Natural killer cell treated with Interleukin-12 subunit alpha and Interleukin-12 subunit beta and Interleukin-15 and Interleukin-18, amount 100 ng/mL, for 72 hours (primary cell): ENCODE measurements around the gene VTI1A. TPM values are rescaled to one million over a fixed set of nuclear protein-coding genes. Genes with fewer than 3 reads are reported as not detected.

Source experiments
- ATAC-seq, 2 donors: fragments of 150-1000 bp; cut with Tn5 transposase in 1 of 2; sonication (Bioruptor Pico), chemical (Tn5 transposase) in 1 of 2; 2 replicates each; pipeline ENCODE4 v1.10.0; 2021
- DNase-seq: peaks from one replicate; pipeline ENCODE4 v3.0.0; 2022; ENCODE audit warnings: low spot score
- H3K27ac Mint-ChIP-seq, 2 donors: 1 replicate in 1 of 2; 2 replicates in 1 of 2; pipeline ENCODE4 v1.8.0; 2022; ENCODE audit warnings: mixed read lengths in 2 of 2, mild to moderate bottlenecking in 1 of 2, moderate library complexity in 1 of 2
- H3K27me3 Mint-ChIP-seq, 2 donors: 1 replicate in 1 of 2; 2 replicates in 1 of 2; pipeline ENCODE4 v1.8.0; 2022; ENCODE audit warnings: mixed read lengths in 2 of 2
- H3K36me3 Mint-ChIP-seq: one replicate; pipeline ENCODE4 v1.8.0; 2022; ENCODE audit warnings: mixed read lengths
- H3K4me1 Mint-ChIP-seq, 2 donors: 1 replicate in 1 of 2; 2 replicates in 1 of 2; pipeline ENCODE4 v1.8.0; 2022; ENCODE audit warnings: low read depth in 2 of 2, mixed read lengths in 2 of 2, mild to moderate bottlenecking in 1 of 2
- H3K4me3 Mint-ChIP-seq: one replicate; pipeline ENCODE4 v1.8.0; 2022; ENCODE audit warnings: mixed read lengths
- H3K9me3 Mint-ChIP-seq: 2 replicates; pipeline ENCODE4 v1.8.0; 2022; ENCODE audit warnings: mixed read lengths
- total RNA-seq, 2 donors: library from RNA; stranded (reverse); gene quantifications; one replicate each; pipeline ENCODE4 v1.2.3, GENCODE V29; 2022

The VTI1A gene
- total RNA-seq, 2 donors from 2014 or later, result 51.9 to 90.5 TPM

- no peaks in the 10 kb centered on the region for H3K4me1 Mint-ChIP-seq
- DNase-seq (no peak), ATAC-seq (no peak)
- H3K27ac Mint-ChIP-seq, result no peak overlapping the region
- no peaks in the 10 kb centered on the region for H3K36me3 Mint-ChIP-seq
- H3K27me3 Mint-ChIP-seq, result no peaks in the 10 kb centered on the region
- H3K9me3 Mint-ChIP-seq, result no peaks in the 10 kb centered on the region
- H3K4me3 Mint-ChIP-seq, result no peak overlapping the region
Measured at GRCh38 chr10:112766636-112767035, 319.6 kb downstream of the VTI1A start.

- Mint-ChIP-seq H3K4me1 (no peaks in the 10 kb centered on the region), H3K27ac (no peak overlapping the region), H3K4me3 (no peak overlapping the region), H3K9me3 (no peaks in the 10 kb centered on the region), H3K36me3 (no peaks in the 10 kb centered on the region), H3K27me3 (no peaks in the 10 kb centered on the region)
- DNase-seq, result no peak
- no peak for ATAC-seq
Measured at GRCh38 chr10:112767156-112767555, 320.1 kb downstream of the VTI1A start.

GRCh38 chr10:112768121-112768520 lies 321.1 kb downstream of the VTI1A start:
- Mint-ChIP-seq H3K27me3 (no peaks in the 10 kb centered on the region), H3K4me3 (no peak overlapping the region), H3K27ac (no peak overlapping the region), H3K4me1 (no peaks in the 10 kb centered on the region), H3K36me3 (no peaks in the 10 kb centered on the region), H3K9me3 (no peaks in the 10 kb centered on the region)
- ATAC-seq, result no peak
- DNase-seq, result no peak

GRCh38 chr10:112769081-112769480 lies 322.1 kb downstream of the VTI1A start:
- Mint-ChIP-seq H3K9me3 (no peaks in the 10 kb centered on the region), H3K4me3 (no peak overlapping the region), H3K27me3 (no peaks in the 10 kb centered on the region), H3K4me1 (peaks cover 0 to 5% of the 10 kb centered on the region in 2 donors), H3K27ac (no peak overlapping the region), H3K36me3 (no peaks in the 10 kb centered on the region)
- ATAC-seq, result no peak
- no peak for DNase-seq

GRCh38 chr10:112769611-112770370 lies 322.8 kb downstream of the VTI1A start:
- H3K27ac Mint-ChIP-seq, result no peak overlapping the region
- H3K36me3 Mint-ChIP-seq, result no peaks in the 10 kb centered on the region
- DNase-seq (no peak), ATAC-seq (no peak)
- no peaks in the 10 kb centered on the region for H3K9me3 Mint-ChIP-seq
- no peaks in the 10 kb centered on the region for H3K27me3 Mint-ChIP-seq
- H3K4me1 Mint-ChIP-seq, result peaks cover 0 to 5% of the 10 kb centered on the region in 2 donors
- H3K4me3 Mint-ChIP-seq, result no peak overlapping the region

- H3K4me3 Mint-ChIP-seq, result no peak overlapping the region
- H3K27ac Mint-ChIP-seq, result no peak overlapping the region
- no peak for DNase-seq
- H3K27me3 Mint-ChIP-seq, result no peaks in the 10 kb centered on the region
- no peaks in the 10 kb centered on the region for H3K9me3 Mint-ChIP-seq
- ATAC-seq, result no peak
- H3K36me3 Mint-ChIP-seq, result no peaks in the 10 kb centered on the region
- peaks cover 0 to 5% of the 10 kb centered on the region in 2 donors for H3K4me1 Mint-ChIP-seq
Measured at GRCh38 chr10:112771733-112772132, 324.7 kb downstream of the VTI1A start.

- Mint-ChIP-seq H3K27ac (no peak overlapping the region), H3K4me3 (no peak overlapping the region), H3K27me3 (no peaks in the 10 kb centered on the region), H3K36me3 (no peaks in the 10 kb centered on the region), H3K9me3 (no peaks in the 10 kb centered on the region), H3K4me1 (peaks cover 0 to 8% of the 10 kb centered on the region in 2 donors)
- no peak for ATAC-seq
- DNase-seq, result no peak
Measured at GRCh38 chr10:112773783-112774182, 326.8 kb downstream of the VTI1A start.

- Mint-ChIP-seq H3K4me3 (no peak overlapping the region), H3K27me3 (no peaks in the 10 kb centered on the region), H3K9me3 (no peaks in the 10 kb centered on the region), H3K36me3 (no peaks in the 10 kb centered on the region), H3K4me1 (peaks cover 0 to 9% of the 10 kb centered on the region in 2 donors), H3K27ac (no peak overlapping the region)
- ATAC-seq (no peak), DNase-seq (no peak)
Measured at GRCh38 chr10:112774210-112774609, 327.2 kb downstream of the VTI1A start.

GRCh38 chr10:112774798-112775197 lies 327.8 kb downstream of the VTI1A start:
- ATAC-seq (no peak), DNase-seq (no peak)
- H3K4me3 Mint-ChIP-seq, result no peak overlapping the region
- H3K9me3 Mint-ChIP-seq, result no peaks in the 10 kb centered on the region
- peaks cover 0 to 11% of the 10 kb centered on the region in 2 donors for H3K4me1 Mint-ChIP-seq
- no peak overlapping the region for H3K27ac Mint-ChIP-seq
- no peaks in the 10 kb centered on the region for H3K36me3 Mint-ChIP-seq
- no peaks in the 10 kb centered on the region for H3K27me3 Mint-ChIP-seq

GRCh38 chr10:112775381-112775780 lies 328.4 kb downstream of the VTI1A start:
- ATAC-seq (no peak), DNase-seq (no peak)
- H3K27me3 Mint-ChIP-seq, result no peaks in the 10 kb centered on the region
- H3K4me1 Mint-ChIP-seq, result peaks cover 0 to 11% of the 10 kb centered on the region in 2 donors
- H3K9me3 Mint-ChIP-seq, result no peaks in the 10 kb centered on the region
- no peaks in the 10 kb centered on the region for H3K36me3 Mint-ChIP-seq
- no peak overlapping the region for H3K4me3 Mint-ChIP-seq
- H3K27ac Mint-ChIP-seq, result no peak overlapping the region

GRCh38 chr10:112775892-112776674 lies 329.1 kb downstream of the VTI1A start:
- H3K36me3 Mint-ChIP-seq, result no peaks in the 10 kb centered on the region
- no peak overlapping the region for H3K27ac Mint-ChIP-seq
- H3K9me3 Mint-ChIP-seq, result no peaks in the 10 kb centered on the region

GRCh38 chr10:112778579-112778978 lies 331.6 kb downstream of the VTI1A start:
- no peak for DNase-seq
- H3K27ac Mint-ChIP-seq, result no peak overlapping the region

More at GRCh38 chr10:112775892-112776674, 329.1 kb downstream of the VTI1A start:
- H3K27me3 Mint-ChIP-seq, result no peaks in the 10 kb centered on the region
- H3K4me3 Mint-ChIP-seq, result no peak overlapping the region
- no peak for ATAC-seq
- H3K4me1 Mint-ChIP-seq, result peaks cover 0 to 11% of the 10 kb centered on the region in 2 donors
- DNase-seq, result no peak

GRCh38 chr10:112779025-112779770 lies 332.2 kb downstream of the VTI1A start:
- no peak overlapping the region for H3K4me3 Mint-ChIP-seq
- no peak overlapping the region for H3K27ac Mint-ChIP-seq
- no peak for ATAC-seq
- no peaks in the 10 kb centered on the region for H3K36me3 Mint-ChIP-seq
- peaks cover 5 to 6% of the 10 kb centered on the region in 2 donors for H3K4me1 Mint-ChIP-seq
- H3K27me3 Mint-ChIP-seq, result no peaks in the 10 kb centered on the region
- H3K9me3 Mint-ChIP-seq, result no peaks in the 10 kb centered on the region
- DNase-seq, result no peak

More at GRCh38 chr10:112778579-112778978, 331.6 kb downstream of the VTI1A start:
- Mint-ChIP-seq H3K9me3 (no peaks in the 10 kb centered on the region), H3K27me3 (no peaks in the 10 kb centered on the region), H3K36me3 (no peaks in the 10 kb centered on the region), H3K4me3 (no peak overlapping the region), H3K4me1 (peaks cover 5 to 7% of the 10 kb centered on the region in 2 donors)
- ATAC-seq, result no peak
